OCI-LY1 (cell line): ENCODE measurements around the gene YPEL5.

Source experiments
- EZH2 ChIP-seq: fragments of 200-600 bp; sonication (generic), shearing (Covaris generic); IDR thresholded peaks from 2 replicates; pipeline ENCODE4 v1.8.0; 2017; ENCODE audit warnings: borderline replicate concordance, mixed run types, mild to moderate bottlenecking, antibody characterized with exemption, low read length, moderate library complexity, mixed read lengths
- TF ChIP-seq, protein P1 (sequence below): fragments of 200-600 bp; sonication (generic), shearing (Covaris generic); IDR thresholded peaks from 2 replicates; pipeline ENCODE4 v1.5.1; 2017; ENCODE audit warnings: mild to moderate bottlenecking, antibody characterized with exemption, low read length, moderate library complexity, mixed read lengths

DNA sequence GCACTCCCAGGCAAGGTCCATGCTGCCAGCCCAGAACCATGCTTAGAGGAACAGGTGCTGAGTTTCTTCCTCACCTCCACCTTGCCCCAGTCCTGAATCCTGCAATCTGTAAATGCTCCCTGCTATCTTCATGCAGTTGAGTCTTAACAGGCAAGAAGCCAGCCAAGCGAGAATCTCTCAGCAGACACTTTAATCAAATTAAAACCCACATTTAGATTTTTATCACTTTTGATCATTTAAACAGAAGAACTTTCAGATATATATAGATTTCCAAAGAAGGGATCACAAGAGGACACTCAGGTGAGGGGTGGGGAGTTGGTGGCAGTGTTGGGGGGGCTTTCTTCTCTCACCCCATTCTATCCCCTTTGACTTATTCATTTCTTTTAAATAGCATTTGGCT, 58.6 kb downstream of the YPEL5 start:
- no peak for TF ChIP-seq EZH2
- TF ChIP-seq, protein P1, sequence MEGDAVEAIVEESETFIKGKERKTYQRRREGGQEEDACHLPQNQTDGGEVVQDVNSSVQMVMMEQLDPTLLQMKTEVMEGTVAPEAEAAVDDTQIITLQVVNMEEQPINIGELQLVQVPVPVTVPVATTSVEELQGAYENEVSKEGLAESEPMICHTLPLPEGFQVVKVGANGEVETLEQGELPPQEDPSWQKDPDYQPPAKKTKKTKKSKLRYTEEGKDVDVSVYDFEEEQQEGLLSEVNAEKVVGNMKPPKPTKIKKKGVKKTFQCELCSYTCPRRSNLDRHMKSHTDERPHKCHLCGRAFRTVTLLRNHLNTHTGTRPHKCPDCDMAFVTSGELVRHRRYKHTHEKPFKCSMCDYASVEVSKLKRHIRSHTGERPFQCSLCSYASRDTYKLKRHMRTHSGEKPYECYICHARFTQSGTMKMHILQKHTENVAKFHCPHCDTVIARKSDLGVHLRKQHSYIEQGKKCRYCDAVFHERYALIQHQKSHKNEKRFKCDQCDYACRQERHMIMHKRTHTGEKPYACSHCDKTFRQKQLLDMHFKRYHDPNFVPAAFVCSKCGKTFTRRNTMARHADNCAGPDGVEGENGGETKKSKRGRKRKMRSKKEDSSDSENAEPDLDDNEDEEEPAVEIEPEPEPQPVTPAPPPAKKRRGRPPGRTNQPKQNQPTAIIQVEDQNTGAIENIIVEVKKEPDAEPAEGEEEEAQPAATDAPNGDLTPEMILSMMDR = no peak
